Esophagus muscularis mucosa (tissue), 4 donors: ENCODE data around the gene MOB4. TPM values are rescaled to one million over a fixed set of nuclear protein-coding genes. Genes with fewer than 3 reads are reported as not detected.
A peak's percentile ranks its signal among the peaks of the same experiment; 100 is the strongest.
"Not testable (repeated sequence)": the region's sequence is repeated elsewhere in the genome, so short reads cannot be mapped to it uniquely, and the experiment has no call there.

ENCODE experiments used
- DNase-seq: peaks from one replicate; pipeline ENCODE4 v3.0.0-alpha.2; 2017; ENCODE audit errors: extremely low spot score
- H3K27ac ChIP-seq, 4 donors: fragments of 200-600 bp; sonication (generic); replicated peaks in 1 of 4; 1 replicate in 3 of 4; 2 replicates in 1 of 4; pipeline ENCODE4 v1.5.1; 2016 to 2019; ENCODE audit warnings: mild to moderate bottlenecking in 1 of 4
- H3K27me3 ChIP-seq, 4 donors: fragments of 200-600 bp; sonication (generic); one replicate each; pipeline versions ENCODE4 v1.5.1 to v1.6.0; 2016 to 2019
- H3K36me3 ChIP-seq, 4 donors: fragments of 200-600 bp; sonication (generic); one replicate each; pipeline ENCODE4 v1.5.1; 2016 to 2019
- H3K4me1 ChIP-seq, 4 donors: fragments of 200-600 bp; sonication (generic); one replicate each; pipeline ENCODE4 v1.5.1; 2016 to 2019
- H3K4me3 ChIP-seq, 4 donors: fragments of 200-600 bp; sonication (generic); 1 replicate in 2 of 4; 2 replicates in 2 of 4; pipeline ENCODE4 v1.5.1; 2016 to 2019; ENCODE audit warnings: mild to moderate bottlenecking in 4 of 4, moderate library complexity in 1 of 4
- H3K9me3 ChIP-seq, 4 donors: fragments of 200-600 bp; sonication (generic); 1 replicate in 3 of 4; 2 replicates in 1 of 4; pipeline ENCODE4 v1.5.1; 2016 to 2019
- EP300 ChIP-seq: sonication (generic); formaldehyde crosslinking; IDR thresholded peaks from one replicate; pipeline ENCODE4 v1.6.1; 2017; ENCODE audit warnings: antibody characterized with exemption
- POLR2A ChIP-seq: fragments of 450-650 bp; IDR thresholded peaks from one replicate; pipeline ENCODE4 v1.6.1; 2017; ENCODE audit warnings: antibody characterized with exemption, moderate library complexity, mild to moderate bottlenecking, low read depth
- POLR2AphosphoS5 ChIP-seq, 2 donors: sonication (generic); formaldehyde crosslinking; IDR thresholded peaks; one replicate each; pipeline ENCODE4 v1.6.1; 2017; ENCODE audit warnings: antibody characterized with exemption in 2 of 2
- WGBS: methylation state at CpG from one replicate; pipeline ENCODE4 v1.1.5; 2018; 5-methylcytosine and 5-hydroxymethylcytosine counted together
- intact Hi-C: fragments of 100-400 bp; cut with DNase I; formaldehyde crosslinking; loops from one replicate; pipeline ENCODE4 v1.15.1; 2023
- total RNA-seq, 4 donors: library from RNA; depleted of rRNA; stranded (reverse); fragments of >200 nt; gene quantifications; one replicate each; pipeline versions ENCODE4 v1.1.0 to v1.2.1, GENCODE V29; 2016
- TF ChIP-seq, protein P1 (sequence below), 3 experiments: fragments of 200-600 bp in 2 of 3; fragments of 450-650 bp in 1 of 3; sonication (generic) in 2 of 3; IDR thresholded peaks; one replicate each; pipeline ENCODE4 v1.5.1; 2017 to 2019; ENCODE audit warnings: antibody characterized with exemption in 3 of 3, mild to moderate bottlenecking in 2 of 3, moderate library complexity in 1 of 3

MOB4 gene
- total RNA-seq = 10 to 100 TPM; 26.7 to 43.5 (median 39.3) TPM

DNA sequence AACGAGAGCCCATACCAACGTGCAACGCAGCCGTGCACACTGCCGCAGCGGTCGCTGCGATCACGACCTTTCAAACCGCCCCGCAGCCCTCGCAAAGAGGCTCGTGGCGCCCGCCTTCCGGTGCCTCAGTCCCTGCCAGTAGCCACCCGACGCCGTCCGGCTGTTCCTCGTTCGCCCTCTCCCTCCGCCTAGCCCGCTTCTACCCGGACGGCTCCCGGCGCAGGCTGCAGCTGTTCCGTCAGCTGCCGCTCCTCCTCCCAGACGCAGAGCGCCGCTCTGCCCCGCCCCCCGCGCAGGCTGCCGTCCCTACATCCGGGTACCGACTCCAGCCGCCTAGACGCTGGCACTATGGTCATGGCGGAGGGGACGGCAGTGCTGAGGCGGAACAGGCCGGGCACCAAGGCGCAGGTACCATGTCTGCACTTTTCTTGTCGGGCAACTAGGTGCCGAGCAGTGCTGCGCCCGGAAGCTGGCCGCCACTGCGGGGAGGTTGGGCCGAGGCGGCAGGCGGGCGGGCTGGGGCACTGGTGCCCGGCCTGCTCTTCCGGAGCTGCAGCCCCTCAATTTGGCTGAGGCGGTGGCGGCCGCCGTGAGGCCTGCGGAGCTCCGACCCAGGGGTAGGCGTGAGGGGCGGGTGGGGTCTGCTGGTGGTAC, at the start of gene MOB4:
Gene MOB4, plus strand, starts transcription at position 328 of the 654 bp plus-strand sequence. Its CDS starts 21 bp downstream, at position 349.
- TF ChIP-seq, protein P1, sequence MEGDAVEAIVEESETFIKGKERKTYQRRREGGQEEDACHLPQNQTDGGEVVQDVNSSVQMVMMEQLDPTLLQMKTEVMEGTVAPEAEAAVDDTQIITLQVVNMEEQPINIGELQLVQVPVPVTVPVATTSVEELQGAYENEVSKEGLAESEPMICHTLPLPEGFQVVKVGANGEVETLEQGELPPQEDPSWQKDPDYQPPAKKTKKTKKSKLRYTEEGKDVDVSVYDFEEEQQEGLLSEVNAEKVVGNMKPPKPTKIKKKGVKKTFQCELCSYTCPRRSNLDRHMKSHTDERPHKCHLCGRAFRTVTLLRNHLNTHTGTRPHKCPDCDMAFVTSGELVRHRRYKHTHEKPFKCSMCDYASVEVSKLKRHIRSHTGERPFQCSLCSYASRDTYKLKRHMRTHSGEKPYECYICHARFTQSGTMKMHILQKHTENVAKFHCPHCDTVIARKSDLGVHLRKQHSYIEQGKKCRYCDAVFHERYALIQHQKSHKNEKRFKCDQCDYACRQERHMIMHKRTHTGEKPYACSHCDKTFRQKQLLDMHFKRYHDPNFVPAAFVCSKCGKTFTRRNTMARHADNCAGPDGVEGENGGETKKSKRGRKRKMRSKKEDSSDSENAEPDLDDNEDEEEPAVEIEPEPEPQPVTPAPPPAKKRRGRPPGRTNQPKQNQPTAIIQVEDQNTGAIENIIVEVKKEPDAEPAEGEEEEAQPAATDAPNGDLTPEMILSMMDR (IDR thresholded peaks at IDR 0.05) = no peak
- TF ChIP-seq POLR2A = peak; percentile 80
- peak; percentile 97 to 100 for TF ChIP-seq POLR2AphosphoS5 (IDR thresholded peaks at IDR 0.05)
- TF ChIP-seq EP300 = no peak
- intact Hi-C loops = no loop called here

GRCh38 chr2:197472166-197472565, 43.7 kb upstream of the MOB4 start:
- peaks cover 55 to 98% (median 88%) of the 10 kb centered on the region in 4 donors for H3K36me3 ChIP-seq

More for the DNA sequence above, at the start of gene MOB4:
- DNase-seq = peak; percentile 98
- H3K9me3 ChIP-seq = no peaks in the 10 kb centered on the region
- H3K27ac ChIP-seq = peak within 1 kb of the TSS; percentile 88 to 94 (median 92)
- 0% methylated on average over 12 of the region's 66 CpGs for WGBS
- H3K27me3 ChIP-seq = no peaks in the 10 kb centered on the region
- peaks cover 24 to 39% (median 36%) of the 10 kb centered on the region in 4 donors for H3K4me1 ChIP-seq
- H3K36me3 ChIP-seq = no peaks in the 10 kb centered on the region
- H3K4me3 ChIP-seq = peak within 1 kb of the TSS; percentile 71 to 93 (median 90)

GRCh38 chr2:197477797-197478196, 38.1 kb upstream of the MOB4 start:
- H3K4me1 ChIP-seq = no peaks in the 10 kb centered on the region
- H3K27ac ChIP-seq = no peak overlapping the region
- DNase-seq = no peak
- no peak overlapping the region for H3K4me3 ChIP-seq
- no peaks in the 10 kb centered on the region for H3K27me3 ChIP-seq
- peaks cover 0 to 3% (median 0%) of the 10 kb centered on the region in 4 donors for H3K9me3 ChIP-seq
- WGBS = 91% methylated on average over 3 of the region's 3 CpGs
- peaks cover 30 to 82% (median 65%) of the 10 kb centered on the region in 4 donors for H3K36me3 ChIP-seq
- intact Hi-C loops = no loop called here
- TF ChIP-seq EP300 (no peak), POLR2AphosphoS5 (IDR thresholded peaks at IDR 0.05) (no peak), POLR2A (no peak)
- TF ChIP-seq, protein P1 (IDR thresholded peaks at IDR 0.05) = no peak

More at GRCh38 chr2:197472166-197472565, 43.7 kb upstream of the MOB4 start:
- WGBS = 97% methylated on average over 5 of the region's 5 CpGs
- H3K4me3 ChIP-seq = no peak overlapping the region
- H3K27me3 ChIP-seq = no peaks in the 10 kb centered on the region
- TF ChIP-seq EP300 (no peak), POLR2A (no peak), POLR2AphosphoS5 (IDR thresholded peaks at IDR 0.05) (no peak)
- TF ChIP-seq, protein P1 (IDR thresholded peaks at IDR 0.05) = no peak
- intact Hi-C loops = no loop called here
- H3K4me1 ChIP-seq = no peaks in the 10 kb centered on the region
- H3K9me3 ChIP-seq = no peaks in the 10 kb centered on the region
- no peak for DNase-seq
- no peak overlapping the region for H3K27ac ChIP-seq

- no peaks in the 10 kb centered on the region for H3K4me1 ChIP-seq
- H3K9me3 ChIP-seq = peaks cover 0 to 15% (median 6%) of the 10 kb centered on the region in 4 donors
- no peak overlapping the region for H3K27ac ChIP-seq
- peaks cover 19 to 66% (median 47%) of the 10 kb centered on the region in 4 donors for H3K36me3 ChIP-seq
- intact Hi-C loops = no loop called here
- H3K4me3 ChIP-seq = no peak overlapping the region
- no peak for DNase-seq
- TF ChIP-seq EP300 = no peak
- no peak for TF ChIP-seq POLR2A
- TF ChIP-seq POLR2AphosphoS5 (IDR thresholded peaks at IDR 0.05) = no peak
- TF ChIP-seq, protein P1 (IDR thresholded peaks at IDR 0.05) = no peak
- no peaks in the 10 kb centered on the region for H3K27me3 ChIP-seq
- 93% methylated on average over 9 of the region's 9 CpGs for WGBS
Observed at GRCh38 chr2:197480165-197481036, 35.5 kb upstream of the MOB4 start.

DNA sequence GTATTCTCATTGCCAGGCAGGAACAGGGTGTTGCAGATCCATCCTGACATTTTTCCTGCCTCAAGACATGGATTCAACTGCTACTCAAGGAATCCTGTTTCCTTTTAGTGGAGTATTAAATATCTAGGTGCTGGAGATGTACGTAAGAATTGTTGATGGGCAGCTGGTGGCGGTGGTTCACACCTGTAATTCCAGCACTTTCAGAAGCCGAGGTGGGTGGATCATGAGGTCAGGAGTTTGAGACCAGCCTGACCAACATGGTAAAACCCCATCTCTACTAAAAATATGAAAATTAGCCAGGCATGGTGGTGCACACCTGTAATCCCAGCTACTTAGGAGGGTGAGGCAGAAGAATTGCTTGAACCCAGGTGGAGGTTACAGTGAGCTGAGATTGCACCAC, 31.6 kb upstream of the MOB4 start:
- H3K27me3 ChIP-seq, H3K4me3 ChIP-seq, intact Hi-C loops, H3K4me1 ChIP-seq, DNase-seq, H3K27ac ChIP-seq: not testable (repeated sequence)
- H3K36me3 ChIP-seq = peaks cover 29 to 68% (median 49%) of the 10 kb centered on the region in 4 donors
- H3K9me3 ChIP-seq = peaks cover 0 to 15% (median 6%) of the 10 kb centered on the region in 4 donors
- 98% methylated on average over 3 of the region's 3 CpGs for WGBS
